B cell (primary cell): Measurements from ENCODE around the gene COQ10A. TPM values are rescaled to one million over a fixed set of nuclear protein-coding genes. Genes with fewer than 3 reads are reported as not detected.
A peak's percentile ranks its signal among the peaks of the same experiment; 100 is the strongest.

Source experiments
- ATAC-seq: fragments of 200-7000 bp; cut with Tn5 transposase; one replicate; pipeline ENCODE4 v1.10.0; 2021; ENCODE audit warnings: low read depth, mild to moderate bottlenecking, moderate number of reproducible peaks, moderate library complexity
- CTCF ChIA-PET: fragments of 350-600 bp; sonication (Branson Sonifier 250); formaldehyde crosslinking; loops from one replicate; lab custom pipeline; 2021; ENCODE audit warnings: antibody characterized with exemption, inconsistent platforms; lab: Charles Lee
- POLR2A ChIA-PET: fragments of 350-600 bp; sonication (Branson Sonifier 250); formaldehyde crosslinking; loops from one replicate; lab custom pipeline; 2021; ENCODE audit warnings: antibody characterized with exemption; lab: Charles Lee
- DNase-seq: peaks from one replicate; pipeline ENCODE4 v3.0.0; 2013
- H2AFZ ChIP-seq: 2 replicates; pipeline ENCODE4 v1.6.1; 2012; ENCODE audit warnings: mild to moderate bottlenecking, low read depth, low read length; ENCODE audit not compliant: insufficient read depth, poor library complexity, severe bottlenecking
- H3K27ac ChIP-seq, 2 donors: 1 replicate in 1 of 2; 2 replicates in 1 of 2; pipeline ENCODE4 v1.5.1; 2012 to 2013; ENCODE audit warnings: low read length in 2 of 2, mild to moderate bottlenecking in 2 of 2, moderate library complexity in 1 of 2
- H3K27me3 ChIP-seq, 4 experiments: fragments of 200-600 bp in 1 of 4; sonication (generic) in 1 of 4; replicated peaks in 1 of 4; 1 replicate in 2 of 4; 2 replicates in 2 of 4; pipeline versions ENCODE4 v1.6.1 to v1.7.0; 2013 to 2016; ENCODE audit warnings: low read length in 3 of 4, mild to moderate bottlenecking in 2 of 4, mixed read lengths in 1 of 4, moderate library complexity in 1 of 4; ENCODE audit not compliant: insufficient read depth in 4 of 4, control insufficient read depth in 3 of 4; ENCODE audit errors: control extremely low read depth in 1 of 4
- H3K36me3 ChIP-seq, 2 experiments: replicated peaks in 1 of 2; 1 replicate in 1 of 2; 2 replicates in 1 of 2; pipeline versions ENCODE4 v1.6.1 to v1.7.1; 2013; ENCODE audit warnings: low read length in 1 of 2; ENCODE audit not compliant: insufficient read depth in 2 of 2, control insufficient read depth in 1 of 2; ENCODE audit errors: control extremely low read depth in 1 of 2, extremely low read depth in 1 of 2
- H3K4me1 ChIP-seq, 2 donors: fragments of 200-600 bp in 1 of 2; sonication (generic) in 1 of 2; 1 replicate in 1 of 2; 2 replicates in 1 of 2; pipeline versions ENCODE4 v1.5.1 to v1.6.1; 2013 to 2017; ENCODE audit warnings: low read length in 2 of 2; ENCODE audit not compliant: control insufficient read depth in 2 of 2, insufficient read depth in 2 of 2
- H3K4me2 ChIP-seq: replicated peaks from 2 replicates; pipeline ENCODE3; 2012; ENCODE audit warnings: mild to moderate bottlenecking, low read depth, low read length; ENCODE audit not compliant: poor library complexity, severe bottlenecking
- H3K4me3 ChIP-seq, 5 experiments: fragments of 200-600 bp in 1 of 5; sonication (generic) in 1 of 5; 1 replicate in 3 of 5; 2 replicates in 2 of 5; pipeline versions ENCODE4 v1.5.1 to v1.7.0; 2011 to 2016; ENCODE audit warnings: low read length in 4 of 5, mild to moderate bottlenecking in 4 of 5, low read depth in 2 of 5, control low read depth in 1 of 5, moderate library complexity in 1 of 5; ENCODE audit not compliant: insufficient read depth in 1 of 5; ENCODE audit errors: control extremely low read depth in 1 of 5, extremely low read depth in 1 of 5
- H3K79me2 ChIP-seq: fragments of 200-600 bp; sonication (generic); one replicate; pipeline ENCODE4 v1.6.0; 2016; ENCODE audit warnings: low read length; ENCODE audit not compliant: control insufficient read depth, insufficient read depth
- H3K9ac ChIP-seq: fragments of 200-600 bp; sonication (generic); 2 replicates; pipeline ENCODE4 v1.6.1; 2017; ENCODE audit warnings: mild to moderate bottlenecking, low read length, moderate library complexity
- H3K9me3 ChIP-seq, 3 donors: one replicate each; pipeline versions ENCODE4 v1.6.1 to v1.7.1; 2013; ENCODE audit warnings: low read length in 2 of 3; ENCODE audit not compliant: control insufficient read depth in 2 of 3, insufficient read depth in 1 of 3; ENCODE audit errors: control extremely low read depth in 1 of 3
- H4K20me1 ChIP-seq: 2 replicates; pipeline ENCODE4 v1.6.0; 2012; ENCODE audit warnings: mild to moderate bottlenecking, low read length; ENCODE audit not compliant: insufficient read depth, control insufficient read depth, poor library complexity, severe bottlenecking
- H3K27ac Mint-ChIP-seq: one replicate; pipeline ENCODE4 v1.8.0; 2021; ENCODE audit warnings: mixed read lengths
- H3K27me3 Mint-ChIP-seq: one replicate; pipeline ENCODE4 v1.8.0; 2021; ENCODE audit warnings: mixed read lengths
- H3K4me1 Mint-ChIP-seq: one replicate; pipeline ENCODE4 v1.8.0; 2021; ENCODE audit warnings: mixed read lengths
- H3K4me3 Mint-ChIP-seq: one replicate; pipeline ENCODE4 v1.8.0; 2021; ENCODE audit warnings: mixed read lengths
- H3K9me3 Mint-ChIP-seq: one replicate; pipeline ENCODE4 v1.8.0; 2022; ENCODE audit warnings: mixed read lengths; ENCODE audit not compliant: insufficient read depth
- CTCF ChIP-seq: fragments of 200-600 bp; IDR thresholded peaks from one replicate; pipeline ENCODE4 v1.8.0; 2022; ENCODE audit warnings: antibody characterized with exemption, mild to moderate bottlenecking
- EZH2 ChIP-seq: IDR thresholded peaks from 2 replicates; pipeline ENCODE4 v1.6.1; 2012; ENCODE audit warnings: borderline replicate concordance, low read depth, mild to moderate bottlenecking, moderate library complexity, low read length; ENCODE audit not compliant: insufficient read depth, poor library complexity, severe bottlenecking
- WGBS: methylation state at CpG from one replicate; pipeline ENCODE4 v1.1.5; 2013; ENCODE audit warnings: missing lambda C conversion rate; ENCODE audit not compliant: insufficient coverage; 5-methylcytosine and 5-hydroxymethylcytosine counted together
- intact Hi-C: fragments of 100-400 bp; cut with micrococcal nuclease; formaldehyde crosslinking; loops from one replicate; pipeline ENCODE4 v1.10.0; 2022
- polyA plus RNA-seq: library from polyadenylated mRNA; depleted of rRNA; stranded (reverse); fragments of >200 nt; gene quantifications from 2 replicates; pipeline ENCODE4 v1.2.3, GENCODE V29; 2012
- total RNA-seq, 2 donors: library from RNA; stranded (reverse); fragments of 120-200 nt in 1 of 2; gene quantifications; 1 replicate in 1 of 2; 2 replicates in 1 of 2; pipeline versions ENCODE4 v1.2.3 to v1.2.4, GENCODE V29; 2013 to 2022

The COQ10A gene
- total and polyA plus RNA-seq, 2 donors (not counting 1 experiment from before 2014, with no cell fraction given): 73.5 to 73.6 TPM

- Histone ChIP-seq H3K4me1 (peaks cover 26 to 46% of the 10 kb centered on the region in 2 donors), H3K36me3 (peaks cover 1 to 13% of the 10 kb centered on the region in 2 experiments), H3K4me3 (no peak overlapping the region), H4K20me1 (peaks cover 40% of the 10 kb centered on the region), H3K79me2 (peaks cover 76% of the 10 kb centered on the region), H3K4me2 (peak overlapping the region; percentile 98), H3K9me3 (no peaks in the 10 kb centered on the region), H2AFZ (no peak overlapping the region), H3K9ac (no peak overlapping the region), H3K27me3 (no peaks in the 10 kb centered on the region), H3K27ac (peak overlapping the region; percentile 49 to 99)
- no peak for DNase-seq
- Mint-ChIP-seq H3K4me1 (peaks cover 50% of the 10 kb centered on the region), H3K27ac (peak overlapping the region; percentile 56), H3K9me3 (no peaks in the 10 kb centered on the region), H3K27me3 (no peaks in the 10 kb centered on the region), H3K4me3 (peak overlapping the region; percentile 49)
- no CpG with 5 or more reads among the region's 9 CpGs for WGBS
- CTCF ChIA-PET: interaction anchor here (0.7 to 4.6 kb wide), 5 partner anchors 13 to 38 kb away, joined by 3 to 126 read pairs (median 19); partner anchors contain the start of genes ANKRD52 and SMARCC2
- intact Hi-C loops: loop anchor here (2.0 kb wide), 2 partner anchors 61 to 93 kb away; partner anchors contain the start of gene MYL6
- TF ChIP-seq CTCF (no peak), EZH2 (no peak)
- POLR2A ChIA-PET: interaction anchor here (0.6 to 4.1 kb wide), 3 partner anchors 12 to 102 kb away, joined by 4 to 65 read pairs (median 24); partner anchors contain the start of gene ZC3H10
- no peak for ATAC-seq
Measured at GRCh38 chr12:56219840-56220239, 46.9 kb upstream of the COQ10A start.

GRCh38 chr12:56220611-56221231 is 46.0 kb upstream of the COQ10A start:
- WGBS: 0% methylated on average over 4 of the region's 10 CpGs
- DNase-seq (peak; percentile 84), ATAC-seq (peak; percentile 19)
- peak overlapping the region; percentile 98 for H3K4me2 ChIP-seq
- peaks cover 55% of the 10 kb centered on the region for H3K4me1 Mint-ChIP-seq
- peak overlapping the region; percentile 34 for H2AFZ ChIP-seq
- POLR2A ChIA-PET: interaction anchor here (0.6 to 4.1 kb wide), 10 partner anchors 13 to 1303 kb away, joined by 3 to 65 read pairs (median 5); partner anchors contain the start of genes SMARCC2, TIMELESS and ZC3H10
- H3K79me2 ChIP-seq: peaks cover 68% of the 10 kb centered on the region
- H3K4me1 ChIP-seq: peaks cover 26 to 48% of the 10 kb centered on the region in 2 donors
- peak overlapping the region; percentile 73 to 99 for H3K27ac ChIP-seq
- no peaks in the 10 kb centered on the region for H3K9me3 ChIP-seq
- intact Hi-C loops: loop anchor here (1.0 to 2.0 kb wide), 4 partner anchors 12 to 482 kb away; partner anchors contain the start of gene MYL6
- H3K9me3 Mint-ChIP-seq: no peaks in the 10 kb centered on the region
- peaks cover 1 to 5% of the 10 kb centered on the region in 2 experiments for H3K36me3 ChIP-seq
- peak overlapping the region; percentile 100 for H3K4me3 Mint-ChIP-seq
- H3K4me3 ChIP-seq: peak overlapping the region; percentile 56 to 100 (median 99)
- CTCF ChIA-PET: interaction anchor here (0.7 to 4.6 kb wide), 11 partner anchors 14 to 482 kb away, joined by 3 to 126 read pairs (median 11); partner anchors contain the start of genes ANKRD52, ESYT1, SMARCC2 and ZC3H10
- no peaks in the 10 kb centered on the region for H3K27me3 ChIP-seq
- no peaks in the 10 kb centered on the region for H3K27me3 Mint-ChIP-seq
- no peak for TF ChIP-seq EZH2
- no peak for TF ChIP-seq CTCF
- peak overlapping the region; percentile 100 for H3K27ac Mint-ChIP-seq
- H3K9ac ChIP-seq: peak overlapping the region; percentile 99
- H4K20me1 ChIP-seq: peaks cover 33% of the 10 kb centered on the region
